Stomach (tissue), 4 donors: ENCODE data around the gene VOPP1.
"Not testable (repeated sequence)": the region's sequence is repeated elsewhere in the genome, so short reads cannot be mapped to it uniquely, and the experiment has no call there.

Source experiments
- EP300 ChIP-seq: sonication (generic); formaldehyde crosslinking; IDR thresholded peaks from one replicate; pipeline ENCODE4 v1.6.1; 2017; ENCODE audit warnings: antibody characterized with exemption
- POLR2A ChIP-seq, 4 donors: fragments of 450-650 bp; IDR thresholded peaks; one replicate each; pipeline ENCODE4 v1.6.1; 2016; ENCODE audit warnings: antibody characterized with exemption in 4 of 4, control low read depth in 2 of 4, mild to moderate bottlenecking in 1 of 4, moderate library complexity in 1 of 4
- POLR2AphosphoS5 ChIP-seq, 3 donors: sonication (generic); formaldehyde crosslinking; IDR thresholded peaks; one replicate each; pipeline ENCODE4 v1.6.1; 2016; ENCODE audit warnings: antibody characterized with exemption in 3 of 3
- TF ChIP-seq, protein P1 (sequence below), 7 experiments: fragments of 450-650 bp in 4 of 7; fragments of 200-600 bp in 3 of 7; sonication (generic) in 3 of 7; IDR thresholded peaks; one replicate each; pipeline ENCODE4 v1.5.1; 2016 to 2019; ENCODE audit warnings: antibody characterized with exemption in 7 of 7, control low read depth in 2 of 7, mild to moderate bottlenecking in 1 of 7

DNA sequence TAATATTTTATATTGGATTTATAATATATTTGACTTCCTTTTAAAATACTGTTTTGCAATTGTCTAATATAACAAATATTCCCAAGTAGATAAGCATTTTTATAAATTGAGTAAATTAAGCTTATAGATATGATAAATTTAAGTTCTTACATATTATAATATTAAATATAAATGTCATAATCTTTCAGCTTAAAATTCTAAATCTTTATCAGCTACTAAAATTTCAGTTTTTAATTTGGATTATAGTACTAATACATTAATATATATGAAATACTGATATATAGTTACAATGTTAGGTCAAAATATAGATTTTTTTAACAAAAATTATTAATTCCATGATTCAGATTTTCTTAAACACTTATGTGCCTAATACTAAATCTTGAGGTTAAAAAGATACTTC is 33.4 kb upstream of the VOPP1 start:
- TF ChIP-seq, protein P1, sequence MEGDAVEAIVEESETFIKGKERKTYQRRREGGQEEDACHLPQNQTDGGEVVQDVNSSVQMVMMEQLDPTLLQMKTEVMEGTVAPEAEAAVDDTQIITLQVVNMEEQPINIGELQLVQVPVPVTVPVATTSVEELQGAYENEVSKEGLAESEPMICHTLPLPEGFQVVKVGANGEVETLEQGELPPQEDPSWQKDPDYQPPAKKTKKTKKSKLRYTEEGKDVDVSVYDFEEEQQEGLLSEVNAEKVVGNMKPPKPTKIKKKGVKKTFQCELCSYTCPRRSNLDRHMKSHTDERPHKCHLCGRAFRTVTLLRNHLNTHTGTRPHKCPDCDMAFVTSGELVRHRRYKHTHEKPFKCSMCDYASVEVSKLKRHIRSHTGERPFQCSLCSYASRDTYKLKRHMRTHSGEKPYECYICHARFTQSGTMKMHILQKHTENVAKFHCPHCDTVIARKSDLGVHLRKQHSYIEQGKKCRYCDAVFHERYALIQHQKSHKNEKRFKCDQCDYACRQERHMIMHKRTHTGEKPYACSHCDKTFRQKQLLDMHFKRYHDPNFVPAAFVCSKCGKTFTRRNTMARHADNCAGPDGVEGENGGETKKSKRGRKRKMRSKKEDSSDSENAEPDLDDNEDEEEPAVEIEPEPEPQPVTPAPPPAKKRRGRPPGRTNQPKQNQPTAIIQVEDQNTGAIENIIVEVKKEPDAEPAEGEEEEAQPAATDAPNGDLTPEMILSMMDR (IDR thresholded peaks at IDR 0.05), result not testable (repeated sequence)
- TF ChIP-seq EP300; POLR2AphosphoS5 (IDR thresholded peaks at IDR 0.05); POLR2A (IDR thresholded peaks at IDR 0.05): not testable (repeated sequence)
